ENCODE measurements around the gene SMARCA1. TPM values are rescaled to one million over a fixed set of nuclear protein-coding genes. Genes with fewer than 3 reads are reported as not detected.

The SMARCA1 gene
- total and polyA plus RNA-seq, 2 of the 4 experiments (the other 2 are of a cell fraction), result 31.0 to 32.8 TPM

DNA sequence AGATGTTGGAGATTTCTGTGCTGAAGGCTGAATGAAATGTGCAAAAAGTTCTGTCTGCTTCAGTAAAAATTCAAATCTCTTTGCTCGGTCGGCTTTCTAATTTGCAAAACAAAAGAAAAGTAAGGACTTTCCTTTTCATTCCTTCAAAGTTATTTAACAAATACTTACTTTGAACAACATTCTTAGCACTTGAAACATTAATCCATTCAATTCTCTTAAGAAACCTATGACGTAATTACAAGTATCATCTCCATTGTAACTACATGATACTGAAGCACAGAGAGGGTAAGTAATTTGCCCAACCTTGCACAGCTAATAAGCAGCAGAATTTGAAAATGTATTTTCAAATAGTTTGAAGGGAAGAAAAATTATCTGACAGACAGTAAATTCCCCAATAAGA, 6.9 kb downstream of the SMARCA1 start:
- TF ChIP-seq RCOR1 (IDR thresholded peaks at IDR 0.05; ENCODE audit: insufficient replicate concordance, low read length) (no peak), RFX5 (IDR thresholded peaks at IDR 0.05; ENCODE audit: low read depth, low read length) (no peak), RAD21 (IDR thresholded peaks at IDR 0.05; ENCODE audit: low read length) (no peak), FOS (IDR thresholded peaks at IDR 0.05; ENCODE audit: low read depth, low read length) (no peak), POLR2A (IDR thresholded peaks at IDR 0.05; ENCODE audit: low read depth, low read length) (no peak), MXI1 (IDR thresholded peaks at IDR 0.05; ENCODE audit: borderline replicate concordance, low read depth, low read length) (no peak), USF2 (IDR thresholded peaks at IDR 0.05; ENCODE audit: low read depth, low read length) (no peak), MAFK (IDR thresholded peaks at IDR 0.05; ENCODE audit: low read depth, low read length) (no peak), CEBPB (IDR thresholded peaks at IDR 0.05; ENCODE audit: low read depth, low read length) (no peak), BHLHE40 (IDR thresholded peaks at IDR 0.05; ENCODE audit: low read depth, low read length) (no peak), CHD1 (IDR thresholded peaks at IDR 0.05; ENCODE audit: low read depth, low read length) (no peak), SMC3 (IDR thresholded peaks at IDR 0.05; ENCODE audit: low read depth, low read length) (no peak)
- TF ChIP-seq, protein P1, sequence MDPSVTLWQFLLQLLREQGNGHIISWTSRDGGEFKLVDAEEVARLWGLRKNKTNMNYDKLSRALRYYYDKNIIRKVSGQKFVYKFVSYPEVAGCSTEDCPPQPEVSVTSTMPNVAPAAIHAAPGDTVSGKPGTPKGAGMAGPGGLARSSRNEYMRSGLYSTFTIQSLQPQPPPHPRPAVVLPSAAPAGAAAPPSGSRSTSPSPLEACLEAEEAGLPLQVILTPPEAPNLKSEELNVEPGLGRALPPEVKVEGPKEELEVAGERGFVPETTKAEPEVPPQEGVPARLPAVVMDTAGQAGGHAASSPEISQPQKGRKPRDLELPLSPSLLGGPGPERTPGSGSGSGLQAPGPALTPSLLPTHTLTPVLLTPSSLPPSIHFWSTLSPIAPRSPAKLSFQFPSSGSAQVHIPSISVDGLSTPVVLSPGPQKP (IDR thresholded peaks at IDR 0.05; ENCODE audit: borderline replicate concordance, low read depth, low read length), result no peak
- H3K9me3 ChIP-seq (ENCODE audit: control insufficient read depth, insufficient read depth, low read length), result no peaks in the 10 kb centered on the region
- H3K56ac ChIP-seq (ENCODE audit: extremely low read depth, insufficient read depth, low read length), result no peak overlapping the region
- intact Hi-C loops (cut with micrococcal nuclease) (no loop called here), in situ Hi-C loops (cut with MboI; ENCODE audit: low sequenced_read_pairs) (no loop called here), dilution Hi-C loops (cut with HindIII; ENCODE audit: low sequenced_read_pairs, unreplicated experiment) (no loop called here)
- no peak overlapping the region for H2BK120ac ChIP-seq (ENCODE audit: low read depth, low read length)
- H2AFZ ChIP-seq (replicated peaks; ENCODE audit: low read length, poor library complexity), result no peak overlapping the region
- H2BK5ac ChIP-seq (ENCODE audit: low read depth, low read length, poor library complexity, severe bottlenecking), result no peak overlapping the region
- peaks cover 11% of the 10 kb centered on the region; the same call in 1 of the 2 replicates for H4K20me1 ChIP-seq (ENCODE audit: insufficient read depth, low read length)
- no TSS peak for BruUV-seq (replicated peaks)
- no peaks in the 10 kb centered on the region for H3K9me1 ChIP-seq (ENCODE audit: insufficient read depth, low read length)
- no peaks in the 10 kb centered on the region for H3K27me3 ChIP-seq (ENCODE audit: control insufficient read depth, insufficient read depth, low read length)
- H3K18ac ChIP-seq (ENCODE audit: low read depth, low read length), result no peak overlapping the region
- no peak overlapping the region for H2BK20ac ChIP-seq (ENCODE audit: low read depth, low read length)
- H3K4me3 ChIP-seq (ENCODE audit: insufficient read depth, low read depth, low read length), result no peak overlapping the region
- no peak overlapping the region for H3K14ac ChIP-seq (replicated peaks; ENCODE audit: low read depth, low read length)
- no peak overlapping the region for H4K8ac ChIP-seq (ENCODE audit: low read depth in 2 of 2, low read length in 2 of 2)
- DNase-seq, result no peak
- no peak overlapping the region for H2BK15ac ChIP-seq (ENCODE audit: low read depth, low read length)
- no peak overlapping the region for H3K4ac ChIP-seq (ENCODE audit: low read depth, low read length)
- POLR2A ChIA-PET (ENCODE audit: unreplicated experiment), result no interaction called here
- no peak overlapping the region for H3K27ac ChIP-seq (ENCODE audit: insufficient read depth, low read length)
- H2AK5ac ChIP-seq (ENCODE audit: low read depth, low read length), result no peak overlapping the region
- H4K5ac ChIP-seq (ENCODE audit: low read depth, low read length), result no peak overlapping the region
- H2AK9ac ChIP-seq (replicated peaks; ENCODE audit: low read depth, low read length, poor library complexity), result no peak overlapping the region
- H4K91ac ChIP-seq (ENCODE audit: insufficient read depth, low read depth, low read length), result no peak overlapping the region
- no peak for ATAC-seq (ENCODE audit: low read depth)
- no peaks in the 10 kb centered on the region for H3K4me1 ChIP-seq (ENCODE audit: control insufficient read depth, insufficient read depth, low read length)
- H3K9ac ChIP-seq (ENCODE audit: low read depth, low read length), result no peak overlapping the region
- H3K23ac ChIP-seq (ENCODE audit: low read depth, low read length), result no peak overlapping the region
- peaks cover 14% of the 10 kb centered on the region for H3K36me3 ChIP-seq (ENCODE audit: control insufficient read depth, insufficient read depth, low read length)
- CTCF ChIA-PET, result no interaction called here
- peaks cover 0 to 10% of the 10 kb centered on the region in 2 experiments; a peak in 2 of 4 replicates for H3K79me1 ChIP-seq (ENCODE audit: low read depth in 1 of 2, low read length in 2 of 2)
- WGBS, 2 experiments (ENCODE audit: extremely low coverage in 2 of 2, insufficient read length in 1 of 2), result no CpG with 5 or more reads among the region's 3 CpGs
- H3K4me2 ChIP-seq (ENCODE audit: low read depth, low read length), result no peak overlapping the region

Measured in IMR-90 (cell line).